PFSK-1 (cell line): ENCODE data around the gene NANOS2.

ENCODE experiments used
- FOXP2 ChIP-seq: optimal IDR thresholded peaks from 2 replicates; pipeline ENCODE3; 2011; ENCODE audit warnings: borderline replicate concordance, control low read depth, inconsistent platforms; ENCODE audit not compliant: insufficient read depth; ENCODE audit errors: extremely low read length, extremely low read depth
- POLR2AphosphoS5 ChIP-seq: IDR thresholded peaks from 2 replicates; pipeline ENCODE4 v1.6.1; 2012; ENCODE audit warnings: low read depth, mild to moderate bottlenecking, control low read depth, low read length, moderate library complexity
- REST ChIP-seq, 2 experiments: IDR thresholded peaks; 2 replicates each; pipeline versions ENCODE4 v1.6.1 to v1.8.0; 2011 to 2012; ENCODE audit warnings: low read depth in 2 of 2, low read length in 2 of 2, control low read depth in 1 of 2, inconsistent platforms in 1 of 2, mild to moderate bottlenecking in 1 of 2, moderate library complexity in 1 of 2; ENCODE audit not compliant: insufficient read depth in 1 of 2
- SIN3A ChIP-seq: IDR thresholded peaks from 2 replicates; pipeline ENCODE4 v1.6.1; 2012; ENCODE audit warnings: mild to moderate bottlenecking, low read length, moderate library complexity, borderline replicate concordance; ENCODE audit not compliant: insufficient read depth
- TAF1 ChIP-seq: IDR thresholded peaks from 2 replicates; pipeline ENCODE4 v1.6.1; 2012; ENCODE audit warnings: low read length, control low read depth, borderline replicate concordance; ENCODE audit not compliant: insufficient read depth

The NANOS2 gene

GRCh38 chr19:45901912-45902650 lies 12.5 kb downstream of the NANOS2 start, which contains the start of gene MYPOP:
MYPOP (minus strand) TSS chr19:45902613; CDS start chr19:45901773, 840 bp downstream.
- no peak for TF ChIP-seq REST (IDR thresholded peaks at IDR 0.05; ENCODE audit: insufficient read depth in 1 of 2, low read depth in 2 of 2, low read length in 2 of 2)
- TF ChIP-seq TAF1 = no peak
- TF ChIP-seq FOXP2 = no peak
- TF ChIP-seq POLR2AphosphoS5 = no peak

- TF ChIP-seq SIN3A (no peak), POLR2AphosphoS5 (no peak), FOXP2 (no peak), REST (IDR thresholded peaks at IDR 0.05; ENCODE audit: insufficient read depth in 1 of 2, low read depth in 2 of 2, low read length in 2 of 2) (no peak), TAF1 (no peak)
These were observed 13.1 kb downstream of the NANOS2 start for GRCh38 chr19:45901432-45901911.

- TF ChIP-seq TAF1 = no peak
- no peak for TF ChIP-seq POLR2AphosphoS5
- no peak for TF ChIP-seq REST (IDR thresholded peaks at IDR 0.05; ENCODE audit: insufficient read depth in 1 of 2, low read depth in 2 of 2, low read length in 2 of 2)
- TF ChIP-seq SIN3A = no peak
- no peak for TF ChIP-seq FOXP2
These were observed 13.7 kb downstream of the NANOS2 start for GRCh38 chr19:45900738-45901431.

GRCh38 chr19:45899919-45900589 lies 14.5 kb downstream of the NANOS2 start:
- no peak for TF ChIP-seq FOXP2
- no peak for TF ChIP-seq SIN3A
- TF ChIP-seq REST (IDR thresholded peaks at IDR 0.05; ENCODE audit: insufficient read depth in 1 of 2, low read depth in 2 of 2, low read length in 2 of 2) = no peak
- no peak for TF ChIP-seq TAF1
- no peak for TF ChIP-seq POLR2AphosphoS5
